ENCODE results near the gene ENC1. TPM values are rescaled to one million over a fixed set of nuclear protein-coding genes. Genes with fewer than 3 reads are reported as not detected.

ENC1 gene
- polyA plus RNA-seq, 3 donors = 6.9 to 9.9 (median 9.6) TPM

- no peak for DNase-seq
- no peaks in the 10 kb centered on the region for H4K20me1 ChIP-seq (ENCODE audit: insufficient read depth, low read length)
- no peaks in the 10 kb centered on the region for H3K27me3 ChIP-seq (ENCODE audit: control insufficient read depth in 2 of 2, insufficient read depth in 2 of 2, low read length in 2 of 2)
- no peaks in the 10 kb centered on the region for H3K9me3 ChIP-seq (replicated peaks in 1 of 2; ENCODE audit: control insufficient read depth in 1 of 2, insufficient read depth in 1 of 2, low read length in 2 of 2)
- Mint-ChIP-seq H3K36me3 (no peaks in the 10 kb centered on the region), H3K27me3 (ENCODE audit: low read depth in 3 of 3) (peaks cover 0 to 3% (median 2%) of the 10 kb centered on the region in 3 donors), H3K4me3 (no peak overlapping the region), H3K4me1 (peaks cover 10% of the 10 kb centered on the region), H3K27ac (no peak overlapping the region), H3K9me3 (peaks cover 0 to 13% (median 5%) of the 10 kb centered on the region in 7 donors)
- no peaks in the 10 kb centered on the region for H3K36me3 ChIP-seq (replicated peaks in 1 of 2; ENCODE audit: control insufficient read depth in 1 of 2, insufficient read depth in 2 of 2, low read length in 2 of 2)
- H3K4me3 ChIP-seq (replicated peaks in 1 of 3; ENCODE audit: low read depth in 2 of 3, low read length in 3 of 3) = no peak overlapping the region
- peaks cover under 1 to 9% of the 10 kb centered on the region in 2 donors for H3K4me1 ChIP-seq (ENCODE audit: control insufficient read depth in 1 of 2, insufficient read depth in 2 of 2, low read length in 2 of 2)
- TF ChIP-seq, protein P1, sequence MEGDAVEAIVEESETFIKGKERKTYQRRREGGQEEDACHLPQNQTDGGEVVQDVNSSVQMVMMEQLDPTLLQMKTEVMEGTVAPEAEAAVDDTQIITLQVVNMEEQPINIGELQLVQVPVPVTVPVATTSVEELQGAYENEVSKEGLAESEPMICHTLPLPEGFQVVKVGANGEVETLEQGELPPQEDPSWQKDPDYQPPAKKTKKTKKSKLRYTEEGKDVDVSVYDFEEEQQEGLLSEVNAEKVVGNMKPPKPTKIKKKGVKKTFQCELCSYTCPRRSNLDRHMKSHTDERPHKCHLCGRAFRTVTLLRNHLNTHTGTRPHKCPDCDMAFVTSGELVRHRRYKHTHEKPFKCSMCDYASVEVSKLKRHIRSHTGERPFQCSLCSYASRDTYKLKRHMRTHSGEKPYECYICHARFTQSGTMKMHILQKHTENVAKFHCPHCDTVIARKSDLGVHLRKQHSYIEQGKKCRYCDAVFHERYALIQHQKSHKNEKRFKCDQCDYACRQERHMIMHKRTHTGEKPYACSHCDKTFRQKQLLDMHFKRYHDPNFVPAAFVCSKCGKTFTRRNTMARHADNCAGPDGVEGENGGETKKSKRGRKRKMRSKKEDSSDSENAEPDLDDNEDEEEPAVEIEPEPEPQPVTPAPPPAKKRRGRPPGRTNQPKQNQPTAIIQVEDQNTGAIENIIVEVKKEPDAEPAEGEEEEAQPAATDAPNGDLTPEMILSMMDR (IDR thresholded peaks at IDR 0.05) = no peak
- H3K27ac ChIP-seq (ENCODE audit: low read depth in 1 of 2, low read length in 2 of 2) = no peak overlapping the region
- no peaks in the 10 kb centered on the region for H3K79me2 ChIP-seq (ENCODE audit: insufficient read depth, low read length)
- WGBS (ENCODE audit: insufficient coverage) = 91% methylated on average over 5 of the region's 6 CpGs
- H3K4me2 ChIP-seq (replicated peaks; ENCODE audit: extremely low read depth, low read length, poor library complexity, severe bottlenecking) = no peak overlapping the region
- H3K9ac ChIP-seq (ENCODE audit: insufficient read depth, low read length, poor library complexity, severe bottlenecking) = no peak overlapping the region
- H2AFZ ChIP-seq (ENCODE audit: insufficient read depth, low read depth, low read length, poor library complexity, severe bottlenecking) = no peak overlapping the region
- intact Hi-C loops (cut with micrococcal nuclease) = no loop called here
Measured at GRCh38 chr5:74596927-74597326, 43.6 kb downstream of the ENC1 start.

GRCh38 chr5:74595143-74595925 lies 45.2 kb downstream of the ENC1 start:
- 69% methylated on average over 2 of the region's 4 CpGs for WGBS (ENCODE audit: insufficient coverage)
- Histone ChIP-seq H3K27ac (ENCODE audit: low read depth in 1 of 2, low read length in 2 of 2) (no peak overlapping the region), H3K4me1 (ENCODE audit: control insufficient read depth in 1 of 2, insufficient read depth in 2 of 2, low read length in 2 of 2) (peaks cover 3 to 7% of the 10 kb centered on the region in 2 donors), H3K27me3 (ENCODE audit: control insufficient read depth in 2 of 2, insufficient read depth in 2 of 2, low read length in 2 of 2) (no peaks in the 10 kb centered on the region), H3K36me3 (replicated peaks in 1 of 2; ENCODE audit: control insufficient read depth in 1 of 2, insufficient read depth in 2 of 2, low read length in 2 of 2) (no peaks in the 10 kb centered on the region), H3K9me3 (replicated peaks in 1 of 2; ENCODE audit: control insufficient read depth in 1 of 2, insufficient read depth in 1 of 2, low read length in 2 of 2) (no peaks in the 10 kb centered on the region), H3K4me2 (replicated peaks; ENCODE audit: extremely low read depth, low read length, poor library complexity, severe bottlenecking) (no peak overlapping the region), H3K79me2 (ENCODE audit: insufficient read depth, low read length) (no peaks in the 10 kb centered on the region), H3K4me3 (replicated peaks in 1 of 3; ENCODE audit: low read depth in 2 of 3, low read length in 3 of 3) (no peak overlapping the region), H3K9ac (ENCODE audit: insufficient read depth, low read length, poor library complexity, severe bottlenecking) (no peak overlapping the region), H4K20me1 (ENCODE audit: insufficient read depth, low read length) (no peaks in the 10 kb centered on the region), H2AFZ (ENCODE audit: insufficient read depth, low read depth, low read length, poor library complexity, severe bottlenecking) (no peak overlapping the region)
- no peak for DNase-seq
- Mint-ChIP-seq H3K36me3 (no peaks in the 10 kb centered on the region), H3K27ac (no peak overlapping the region), H3K4me1 (peaks cover 7% of the 10 kb centered on the region), H3K9me3 (peaks cover 0 to 7% (median 2%) of the 10 kb centered on the region in 7 donors), H3K27me3 (ENCODE audit: low read depth in 3 of 3) (peaks cover 0 to 4% (median 1%) of the 10 kb centered on the region in 3 donors), H3K4me3 (no peak overlapping the region)
- TF ChIP-seq, protein P1 (IDR thresholded peaks at IDR 0.05) = no peak
- intact Hi-C loops (cut with micrococcal nuclease) = no loop called here
